Skeletal muscle cell (primary cell): ENCODE measurements around the gene RNF41.

Source experiments
- DNase-seq: peaks from one replicate; pipeline ENCODE4 v3.0.0-alpha.2; 2010; ENCODE audit warnings: low read depth
- H3K4me3 ChIP-seq: 2 replicates; pipeline ENCODE4 v1.5.1; 2011; ENCODE audit warnings: low read depth, mild to moderate bottlenecking, control low read depth, low read length, moderate library complexity

The RNF41 gene

DNA sequence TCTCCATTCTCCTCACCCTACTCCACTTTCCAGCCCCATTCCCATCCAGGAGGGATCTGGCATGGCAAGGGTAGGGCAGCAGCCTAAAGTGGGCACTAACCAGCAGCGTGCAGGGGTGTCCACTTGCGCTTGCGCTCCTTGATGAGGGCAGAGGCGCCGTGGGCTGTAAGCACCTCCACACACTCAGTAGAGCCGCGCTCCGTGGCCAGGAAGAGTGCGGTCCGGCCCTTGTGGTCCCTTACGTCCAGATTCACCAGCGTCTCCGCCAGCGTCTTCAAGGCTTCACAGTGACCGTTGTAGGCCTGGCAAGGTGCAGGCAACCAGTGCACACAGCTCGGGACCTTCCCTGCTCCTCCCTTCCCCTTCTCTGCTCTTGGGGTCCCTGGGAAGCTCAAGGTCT is 26.2 kb upstream of the RNF41 start:
- DNase-seq = no peak
- H3K4me3 ChIP-seq = no peak overlapping the region

DNA sequence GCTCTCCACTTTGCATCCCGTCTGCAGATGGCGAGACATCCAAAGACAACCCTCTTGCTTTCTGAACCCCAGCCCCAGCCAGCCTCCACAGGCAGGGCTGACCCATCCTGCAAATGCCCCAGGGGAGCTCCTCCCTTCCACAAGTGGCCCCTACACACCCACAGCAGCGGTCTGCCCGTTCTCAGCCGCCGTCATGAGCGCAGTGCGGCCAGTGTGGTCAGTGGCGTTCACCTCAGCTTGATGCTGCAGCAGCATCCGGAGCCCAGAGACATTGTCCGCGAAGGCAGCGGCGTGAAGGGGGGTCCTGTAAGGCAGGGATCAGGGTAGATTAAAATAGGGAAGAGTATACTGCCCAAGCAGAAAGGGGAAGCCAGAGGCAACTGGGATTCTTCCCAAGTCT is 22.8 kb upstream of the RNF41 start:
- DNase-seq = no peak
- no peak overlapping the region for H3K4me3 ChIP-seq

DNA sequence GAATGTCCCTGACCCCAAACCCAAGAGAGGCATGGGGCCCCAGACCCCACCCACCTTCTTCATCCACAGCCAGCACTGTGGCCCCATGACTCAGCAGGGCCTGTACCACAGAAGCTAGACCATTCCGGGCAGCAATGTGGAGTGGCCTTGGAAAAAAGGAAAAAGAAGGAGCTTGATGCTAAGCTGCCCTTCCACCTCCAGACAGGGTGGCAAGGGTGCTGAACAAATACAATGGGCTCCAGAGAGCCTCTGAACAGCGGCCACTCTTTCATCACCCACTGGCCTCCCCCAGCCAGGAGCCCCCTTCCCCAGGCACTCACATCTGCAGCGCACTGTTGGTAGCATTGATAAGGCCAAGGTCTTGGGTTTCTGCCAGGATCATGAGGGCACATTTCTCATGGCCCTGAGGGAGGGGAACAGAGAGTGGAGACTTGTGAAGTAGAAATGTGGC is 22.0 kb upstream of the RNF41 start:
- H3K4me3 ChIP-seq = no peak overlapping the region
- DNase-seq = no peak

DNA sequence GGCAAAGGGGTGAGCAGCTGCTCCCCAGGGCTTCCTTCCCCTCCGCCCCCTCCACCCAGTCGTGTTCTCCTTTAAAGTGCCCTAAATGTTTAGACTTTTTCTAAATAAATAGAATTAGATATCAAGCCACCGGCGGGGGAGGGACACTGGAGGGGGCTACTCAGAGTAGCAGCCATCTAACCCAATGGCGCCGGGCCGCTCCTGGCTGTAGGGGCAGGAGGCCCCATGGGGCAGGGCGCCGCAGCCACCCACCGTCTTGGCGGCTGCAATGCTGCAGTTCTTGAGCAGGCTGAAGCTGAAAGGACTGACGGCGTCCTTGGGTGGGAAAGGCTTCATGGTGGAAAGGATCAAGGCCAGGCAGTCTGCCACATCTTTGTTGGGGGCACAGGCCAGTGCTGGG is 21.3 kb upstream of the RNF41 start:
- no peak overlapping the region for H3K4me3 ChIP-seq
- DNase-seq = no peak

DNA sequence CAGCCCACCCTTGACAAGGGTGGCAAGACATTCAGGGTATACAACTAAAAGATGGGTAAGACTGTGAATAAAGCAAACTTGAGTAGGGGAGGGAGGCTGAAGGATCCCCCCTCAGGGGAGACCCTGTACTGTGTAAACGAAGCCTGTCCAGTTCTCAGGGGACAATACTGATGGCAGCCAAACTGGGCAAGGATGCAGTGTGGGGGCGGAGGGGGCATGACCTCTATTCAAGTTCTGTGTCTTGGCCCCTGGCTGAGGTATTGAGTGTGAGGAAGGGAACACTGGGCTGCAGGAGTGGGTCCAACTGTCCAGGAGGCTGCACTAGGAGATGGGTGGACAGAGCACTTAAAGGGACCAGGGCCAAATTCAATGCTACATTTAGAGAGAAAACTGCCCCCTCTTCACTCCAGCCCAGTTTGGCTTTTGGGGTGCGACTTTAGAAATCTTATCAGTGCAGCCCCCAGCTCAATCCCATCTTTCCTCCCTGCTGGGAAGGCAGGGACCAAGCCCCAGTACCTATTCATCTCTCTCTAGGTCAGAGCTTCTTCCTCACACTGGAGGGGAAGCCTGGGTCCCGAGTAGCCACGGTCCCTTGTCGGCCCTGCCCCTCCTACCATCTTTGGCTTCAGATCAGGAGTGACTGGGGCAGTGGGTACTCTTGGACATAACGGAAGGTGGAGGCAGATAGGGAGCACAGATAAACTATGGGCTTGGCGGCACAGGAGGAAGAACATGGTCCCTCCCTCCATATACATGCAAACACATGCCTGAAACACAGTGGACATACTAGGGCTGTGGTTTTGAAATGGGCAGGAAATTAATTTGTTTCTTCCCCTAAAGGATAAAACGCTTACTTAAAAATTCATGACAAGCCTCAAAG is 19.9 kb upstream of the RNF41 start:
- no peak overlapping the region for H3K4me3 ChIP-seq
- no peak for DNase-seq

DNA sequence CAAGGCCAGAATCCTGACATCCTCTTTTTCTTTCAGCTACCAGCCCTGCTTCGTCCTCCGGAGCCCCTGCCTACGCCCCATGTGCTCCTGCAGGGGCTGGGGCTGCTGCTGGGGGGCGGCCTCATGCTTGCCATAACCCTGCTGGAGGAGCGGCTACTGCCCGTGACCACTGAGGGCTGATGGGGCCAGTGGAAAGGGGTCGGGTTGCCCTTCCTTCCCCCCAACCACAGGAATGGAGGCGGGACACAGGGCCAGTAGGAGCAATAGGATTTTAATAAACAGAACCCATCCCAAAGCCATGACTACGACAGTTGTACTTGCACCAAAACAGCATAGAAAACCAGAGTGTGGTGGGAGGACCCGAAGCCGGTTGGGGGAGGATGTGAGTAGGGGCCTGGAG is 15.8 kb upstream of the RNF41 start:
- H3K4me3 ChIP-seq = no peak overlapping the region
- DNase-seq = no peak

DNA sequence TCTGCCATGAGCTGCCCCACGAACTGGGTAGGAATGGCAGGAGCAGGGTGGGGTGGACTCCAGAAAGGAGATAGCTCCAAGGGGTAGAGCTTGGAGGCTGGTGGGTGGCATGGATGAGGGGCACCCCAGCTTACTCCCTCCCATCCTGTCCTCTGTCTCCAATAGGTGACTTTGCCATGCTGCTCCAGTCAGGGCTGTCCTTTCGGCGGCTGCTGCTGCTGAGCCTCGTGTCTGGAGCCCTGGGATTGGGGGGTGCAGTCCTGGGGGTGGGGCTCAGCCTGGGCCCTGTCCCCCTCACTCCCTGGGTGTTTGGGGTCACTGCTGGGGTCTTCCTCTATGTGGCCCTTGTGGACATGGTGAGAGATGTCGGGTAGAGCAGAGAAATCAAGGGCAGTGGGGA is 15.3 kb upstream of the RNF41 start:
- no peak for DNase-seq
- H3K4me3 ChIP-seq = no peak overlapping the region

DNA sequence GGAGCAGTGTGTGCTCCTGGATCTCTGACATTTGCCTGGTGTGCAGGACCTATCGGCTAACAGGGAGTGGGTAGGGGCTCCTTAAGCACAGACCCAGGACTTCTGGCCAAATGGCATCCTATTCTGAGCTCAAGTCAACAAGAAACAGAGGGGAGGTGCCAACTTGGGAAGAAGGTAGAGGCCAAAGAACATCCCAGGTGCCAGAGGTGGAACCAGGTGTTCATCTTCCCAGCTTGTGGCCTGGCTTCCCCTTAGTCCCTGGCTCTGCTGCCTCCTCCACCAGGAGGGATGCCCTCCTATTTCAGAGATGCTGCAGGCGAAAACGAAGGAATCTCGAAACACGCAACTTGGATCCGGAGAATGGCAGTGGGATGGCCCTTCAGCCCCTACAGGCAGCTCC is 14.4 kb upstream of the RNF41 start:
- no peak for DNase-seq
- no peak overlapping the region for H3K4me3 ChIP-seq

DNA sequence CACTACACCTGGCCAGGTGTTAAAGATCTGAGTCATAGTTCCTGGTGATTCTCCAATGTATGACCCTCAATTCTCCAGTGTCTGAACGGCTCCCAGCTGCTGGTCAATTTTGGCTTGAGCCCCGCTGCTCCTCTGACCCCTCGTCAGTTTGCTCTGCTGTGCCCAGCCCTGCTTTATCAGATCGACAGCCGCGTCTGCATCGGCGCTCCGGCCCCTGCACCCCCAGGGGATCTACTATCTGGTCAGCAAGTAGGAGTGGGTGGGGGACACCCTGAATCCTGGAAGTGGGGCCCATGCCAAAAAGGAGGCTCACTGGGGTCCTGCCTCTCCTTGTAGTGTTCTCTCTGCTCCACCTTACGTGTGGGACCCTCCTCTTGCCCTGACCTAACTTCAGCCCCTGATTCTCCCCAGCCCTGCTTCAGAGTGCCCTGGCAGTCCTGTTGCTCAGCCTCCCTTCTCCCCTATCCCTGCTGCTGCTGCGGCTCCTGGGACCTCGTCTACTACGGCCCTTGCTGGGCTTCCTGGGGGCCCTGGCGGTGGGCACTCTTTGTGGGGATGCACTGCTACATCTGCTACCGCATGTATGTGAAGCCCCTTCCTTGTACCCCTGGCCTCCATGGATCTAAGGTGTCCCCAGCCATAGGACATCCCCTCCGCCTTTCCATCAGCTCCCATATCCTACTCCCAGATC is 13.2 kb upstream of the RNF41 start:
- no peak for DNase-seq
- no peak overlapping the region for H3K4me3 ChIP-seq

DNA sequence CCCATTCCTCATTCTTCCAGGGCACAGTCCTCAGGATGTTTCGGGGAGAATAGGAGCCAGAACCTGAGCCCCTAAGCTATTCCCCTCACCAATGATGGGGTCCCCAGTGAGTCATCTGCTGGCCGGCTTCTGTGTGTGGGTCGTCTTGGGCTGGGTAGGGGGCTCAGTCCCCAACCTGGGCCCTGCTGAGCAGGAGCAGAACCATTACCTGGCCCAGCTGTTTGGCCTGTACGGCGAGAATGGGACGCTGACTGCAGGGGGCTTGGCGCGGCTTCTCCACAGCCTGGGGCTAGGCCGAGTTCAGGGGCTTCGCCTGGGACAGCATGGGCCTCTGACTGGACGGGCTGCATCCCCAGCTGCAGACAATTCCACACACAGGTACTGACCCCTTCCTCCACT is 9.5 kb upstream of the RNF41 start:
- H3K4me3 ChIP-seq = no peak overlapping the region
- no peak for DNase-seq

DNA sequence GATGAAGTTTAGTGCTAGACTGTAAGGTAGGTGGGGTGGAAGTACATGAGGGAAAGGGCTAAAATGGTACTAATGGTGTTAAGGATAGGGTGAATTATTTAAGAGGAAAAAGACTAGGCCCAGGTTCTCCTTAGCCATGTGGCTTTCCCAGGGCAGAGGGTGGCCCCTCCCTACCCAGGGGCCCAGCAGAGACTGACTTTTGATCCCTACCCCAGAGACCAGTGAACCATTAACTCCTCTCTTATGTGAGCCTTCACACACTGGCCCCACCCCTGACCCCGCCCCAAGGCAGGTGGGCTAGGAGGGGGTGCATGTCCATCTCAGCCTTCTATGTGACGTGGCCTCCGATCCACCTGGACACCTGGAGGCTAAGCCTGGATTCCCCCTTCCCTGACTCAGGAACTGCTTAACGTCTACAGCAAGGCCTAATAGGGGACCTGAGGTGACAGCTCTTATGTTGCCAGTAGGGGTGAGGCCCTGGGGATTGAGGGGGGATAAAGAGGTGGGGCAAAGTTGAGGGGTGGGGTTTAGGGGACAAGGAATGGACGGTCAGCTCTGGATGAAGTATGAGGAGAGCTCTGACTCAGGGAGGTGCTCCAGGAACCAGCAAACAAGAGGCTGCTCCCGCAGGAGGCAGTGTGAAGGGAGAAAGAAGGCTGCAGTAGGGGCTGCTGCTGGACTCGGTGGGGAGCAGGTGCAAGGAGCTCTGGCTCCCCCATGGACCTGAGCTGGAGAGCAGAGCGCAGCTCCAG is 8.9 kb upstream of the RNF41 start:
- DNase-seq = no peak
- no peak overlapping the region for H3K4me3 ChIP-seq

DNA sequence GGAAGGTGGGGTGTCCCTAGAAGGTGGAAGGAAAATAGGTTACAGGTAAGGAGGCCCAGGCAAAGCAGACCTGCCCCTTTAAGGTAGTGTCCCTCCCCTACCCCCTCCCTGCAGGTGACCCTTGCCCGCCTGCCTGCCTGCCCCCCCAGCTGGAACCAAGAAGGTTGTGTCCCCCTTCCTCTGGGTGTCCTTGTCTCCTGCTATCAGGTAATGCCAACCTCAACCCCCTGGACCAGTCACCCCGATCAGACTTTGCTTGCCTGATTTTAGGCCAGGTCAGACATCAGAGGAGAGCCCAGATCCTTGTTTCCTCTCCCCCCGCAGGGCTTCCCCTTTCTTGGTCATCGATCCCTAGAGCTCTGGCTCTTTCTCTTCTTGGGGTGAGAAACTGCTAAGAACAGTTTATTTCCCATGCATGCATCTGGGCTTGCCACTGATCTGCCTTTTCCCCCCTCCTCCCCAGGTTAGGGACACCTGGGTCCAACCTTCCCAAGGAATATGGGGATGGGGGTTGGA is 8.3 kb upstream of the RNF41 start, which contains the start of gene SLC39A5:
TSS of gene SLC39A5 (plus strand) at position 136 of the 516 bp plus-strand sequence. CDS start 1,224 bp downstream, outside the sequence.
- H3K4me3 ChIP-seq = no peak within 1 kb of the TSS
- DNase-seq = no peak

DNA sequence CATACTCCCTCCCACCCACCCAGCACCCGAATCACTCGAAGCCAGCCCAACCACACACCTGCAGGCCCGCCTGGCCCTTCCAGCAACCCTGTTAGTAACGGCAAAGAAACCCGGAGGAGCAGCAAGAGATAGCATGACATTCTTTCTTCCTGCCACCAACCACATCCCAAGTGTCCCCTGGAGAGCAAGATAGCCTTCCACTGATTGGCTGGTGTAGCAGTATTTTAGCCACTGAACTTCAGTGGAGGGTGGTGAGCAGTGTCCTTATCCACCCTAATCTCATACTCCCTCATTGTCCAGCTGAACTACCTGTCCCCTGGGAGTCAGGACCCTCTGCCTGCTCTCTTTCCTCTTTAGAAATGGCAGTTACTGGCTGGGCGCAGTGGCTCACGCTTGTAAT is 7.4 kb upstream of the RNF41 start:
- H3K4me3 ChIP-seq = no peak overlapping the region
- no peak for DNase-seq

DNA sequence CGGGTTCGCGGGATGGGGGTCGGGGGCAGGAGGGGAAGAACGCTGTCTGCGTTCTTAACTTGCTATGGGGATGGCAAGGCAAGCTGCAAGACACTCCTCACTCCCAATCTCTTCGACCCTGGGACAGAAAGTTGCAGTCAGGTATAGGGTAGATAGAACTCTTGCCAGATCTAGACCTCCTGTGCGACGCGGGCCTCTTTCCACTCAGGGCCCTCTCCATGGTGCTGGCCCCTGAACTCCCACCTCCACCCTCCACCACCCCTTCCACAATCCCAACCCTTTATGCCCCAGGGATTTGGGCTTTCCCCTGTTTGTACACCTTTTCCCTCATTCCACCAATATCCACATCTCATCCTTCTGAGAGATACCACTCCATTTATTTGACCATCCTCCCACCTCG is 3.2 kb upstream of the RNF41 start:
- peak overlapping the region; percentile 71 for H3K4me3 ChIP-seq
- DNase-seq = no peak

DNA sequence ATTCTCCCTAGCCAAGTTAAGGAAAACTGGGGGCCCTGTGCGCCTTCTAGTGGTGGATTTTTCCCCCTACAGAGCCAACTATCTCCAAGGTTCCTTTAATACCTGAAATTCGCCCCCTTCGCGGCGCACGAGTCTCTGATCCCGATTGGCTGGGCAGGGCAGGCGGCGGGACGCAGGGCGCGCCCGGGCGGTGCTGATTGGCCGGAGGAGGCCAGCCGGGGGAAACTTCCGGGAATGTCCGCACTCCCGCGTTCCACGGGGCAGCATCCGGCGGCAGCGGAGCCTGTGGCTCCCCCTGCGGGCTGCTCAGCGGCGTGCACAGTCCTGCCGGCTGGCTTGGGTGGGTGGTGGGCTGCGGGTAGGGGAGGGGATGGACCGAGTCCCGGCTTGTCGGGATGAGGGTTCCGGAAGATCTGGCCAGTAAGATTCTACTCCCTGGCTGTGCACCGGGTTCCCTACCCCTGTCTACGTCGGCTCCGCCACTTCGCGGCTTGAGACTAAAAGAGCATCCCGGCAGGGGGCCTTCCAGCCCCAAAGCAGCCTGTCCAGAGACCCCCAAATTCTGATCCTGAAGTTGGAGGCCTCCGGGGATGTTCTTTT is 2.5 kb upstream of the RNF41 start, which contains the start of gene NABP2:
TSS of gene NABP2 (plus strand) at position 241 of the 600 bp plus-strand sequence. CDS start 515 bp downstream, outside the sequence.
- peak; percentile 89 for DNase-seq
- H3K4me3 ChIP-seq = peak within 1 kb of the TSS; percentile 71

DNA sequence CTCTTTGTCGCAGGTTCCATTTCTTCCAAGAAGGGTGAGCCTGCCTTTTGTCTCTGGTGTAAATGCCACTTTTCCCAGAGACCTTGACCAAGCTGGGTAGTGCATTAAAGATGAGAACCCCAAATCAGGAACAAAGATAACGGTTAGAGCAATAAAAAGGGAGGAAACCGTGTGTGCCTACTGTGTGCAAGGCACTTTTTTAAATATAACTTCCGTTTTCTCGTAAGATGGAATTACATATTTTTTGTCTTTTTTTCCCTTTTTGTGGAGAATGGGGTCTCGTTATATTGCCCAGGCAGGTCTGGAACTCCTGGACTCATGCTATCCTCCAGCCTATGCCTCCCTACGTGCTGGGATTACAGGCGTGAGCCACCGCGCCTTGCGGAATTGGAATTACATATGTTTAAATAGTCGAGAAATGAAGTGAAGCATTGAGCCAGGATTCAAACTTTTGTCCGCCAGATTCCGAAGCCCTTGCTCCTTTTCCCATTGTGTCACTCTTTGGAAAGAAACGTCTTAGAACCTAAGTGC is 1.9 kb upstream of the RNF41 start:
- H3K4me3 ChIP-seq = peak overlapping the region; percentile 15
- DNase-seq = no peak

DNA sequence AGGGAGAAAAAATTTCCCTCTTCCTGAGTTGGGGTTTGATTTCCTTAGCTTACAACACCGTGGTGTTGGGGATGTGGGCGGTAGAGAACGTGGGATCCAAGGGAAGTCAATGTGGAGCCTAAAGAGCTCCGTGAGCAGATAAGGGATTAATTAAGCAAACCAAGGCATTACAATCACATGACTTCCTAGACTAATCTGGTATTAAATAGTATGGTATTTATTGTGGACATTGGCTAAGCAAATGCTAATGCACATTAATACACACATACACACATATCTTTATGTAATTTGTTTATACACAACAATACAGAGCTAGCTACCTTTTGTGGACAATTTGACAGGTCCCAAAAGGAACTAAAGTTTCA is 791 bp upstream of the RNF41 start:
- no peak for DNase-seq

DNA sequence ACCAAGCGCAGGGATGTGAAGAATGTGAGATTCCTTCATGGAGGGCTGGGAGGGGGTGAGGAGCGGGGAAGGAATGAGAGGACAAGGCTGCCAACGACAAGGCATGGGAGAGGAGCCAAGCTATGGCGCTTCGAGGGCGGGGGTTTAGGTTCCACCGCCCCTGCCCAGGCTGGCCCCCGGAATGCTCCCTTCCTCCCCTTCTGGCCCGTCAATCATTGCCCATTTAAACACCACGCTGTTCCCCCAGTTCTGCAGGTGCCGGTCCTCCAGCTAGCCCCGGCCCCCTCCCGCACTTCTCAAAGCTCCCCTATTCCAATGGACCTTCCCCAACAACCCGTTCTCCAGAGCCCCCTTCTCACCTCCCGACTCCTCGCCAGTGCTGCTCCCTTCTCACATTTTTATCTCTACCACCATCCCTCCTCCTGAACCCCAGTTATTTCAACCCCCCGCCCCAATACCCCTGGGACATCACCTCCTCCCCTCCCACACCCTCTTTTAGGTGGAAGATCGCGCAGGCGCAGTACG is 428 bp downstream of the RNF41 start:
- peak overlapping the region; percentile 89 for H3K4me3 ChIP-seq
- peak; percentile 33 for DNase-seq

More for the DNA sequence above, 791 bp upstream of the RNF41 start:
- H3K4me3 ChIP-seq = peak overlapping the region; percentile 89
